K562 (cell line): ENCODE measurements around the gene LRRC25. TPM values are rescaled to one million over a fixed set of nuclear protein-coding genes. Genes with fewer than 3 reads are reported as not detected.
"Not testable (repeated sequence)": the region's sequence is repeated elsewhere in the genome, so short reads cannot be mapped to it uniquely, and the experiment has no call there.

Experiments
- DMBX1 ChIP-seq: fragments of 250-450 bp; sonication (Bioruptor Pico); IDR thresholded peaks from 2 replicates; pipeline ENCODE4 v1.8.0; 2022; ENCODE audit warnings: inconsistent platforms, mild to moderate bottlenecking, moderate library complexity, borderline replicate concordance
- ETV1 ChIP-seq: fragments of 450-650 bp; conservative IDR thresholded peaks from 2 replicates; pipeline ENCODE4 v1.6.1; 2016; ENCODE audit warnings: missing genetic modification characterization, control low read depth, low read depth, missing compliant biosample characterization
- GABPB1 ChIP-seq: sonication (generic); formaldehyde crosslinking; IDR thresholded peaks from 2 replicates; pipeline ENCODE4 v1.8.0; 2022; ENCODE audit warnings: mild to moderate bottlenecking, missing genetic modification reagents
- GTF2E2 ChIP-seq: fragments of 200-800 bp; sonication (Bioruptor generic); IDR thresholded peaks from 2 replicates; pipeline ENCODE4 v1.6.1; 2016; ENCODE audit warnings: missing genetic modification characterization, missing compliant biosample characterization
- HDAC8 ChIP-seq: fragments of 450-650 bp; IDR thresholded peaks from 2 replicates; pipeline ENCODE4 v1.6.1; 2016; ENCODE audit warnings: mild to moderate bottlenecking, missing genetic modification characterization, moderate library complexity, missing compliant biosample characterization
- KLF1 ChIP-seq: fragments of 450-650 bp; IDR thresholded peaks from 2 replicates; pipeline ENCODE4 v1.6.1; 2016; ENCODE audit warnings: missing genetic modification characterization, missing compliant biosample characterization
- NR2C1 ChIP-seq, 2 experiments: fragments of 450-650 bp; IDR thresholded peaks; 2 replicates each; pipeline ENCODE4 v1.6.1; 2017; ENCODE audit warnings: mild to moderate bottlenecking in 2 of 2, antibody characterized with exemption in 1 of 2, inconsistent platforms in 1 of 2, missing compliant biosample characterization in 1 of 2, missing genetic modification characterization in 1 of 2
- SUPT5H ChIP-seq: fragments of 450-650 bp; IDR thresholded peaks from 2 replicates; pipeline ENCODE4 v1.6.1; 2016
- ZC3H4 ChIP-seq: sonication (generic); formaldehyde crosslinking; IDR thresholded peaks from 2 replicates; pipeline ENCODE4 v1.9.0; 2021; ENCODE audit warnings: missing genetic modification reagents, borderline replicate concordance
- ZNF140 ChIP-seq: fragments of 250-450 bp; sonication (Bioruptor Pico); IDR thresholded peaks from 2 replicates; pipeline ENCODE4 v1.8.0; 2021; ENCODE audit warnings: moderate library complexity, mild to moderate bottlenecking, inconsistent platforms
- ZNF311 ChIP-seq: fragments of 250-450 bp; sonication (Bioruptor Pico); IDR thresholded peaks from 2 replicates; pipeline ENCODE4 v1.4.0; 2020; ENCODE audit warnings: mild to moderate bottlenecking, moderate library complexity
- ZNF41 ChIP-seq: fragments of 250-450 bp; sonication (Bioruptor Pico); conservative IDR thresholded peaks from 2 replicates; pipeline ENCODE4 v1.4.0; 2020; ENCODE audit warnings: mild to moderate bottlenecking
- ZSCAN32 ChIP-seq: fragments of 450-650 bp; formaldehyde crosslinking; IDR thresholded peaks from 2 replicates; pipeline ENCODE4 v1.4.0; 2020; ENCODE audit warnings: mild to moderate bottlenecking, moderate library complexity
- polyA plus RNA-seq, 8 experiments: library from polyadenylated mRNA; depleted of rRNA in 4 of 8; stranded (reverse) in 5 of 8; unstranded in 3 of 8; fragments of >200 nt; fragmentation: Nextera tagmentation in 2 of 8; fragmentation: Illumina TruSeq in 1 of 8; extraction: Ambion mirVana in 2 of 8; extraction: Trizol in 1 of 8; gene quantifications; 2 replicates each; pipeline versions ENCODE4 v1.2.1 to v1.2.3, GENCODE V29; 2011 to 2014; ENCODE audit warnings: inconsistent platforms in 1 of 8, missing spikeins in 1 of 8
- total RNA-seq, 7 experiments: library from RNA; depleted of rRNA in 6 of 7; stranded (reverse); fragments of >200 nt in 6 of 7; fragmentation: Illumina TruSeq in 2 of 7; extraction: Trizol in 2 of 7; gene quantifications; 2 replicates each; pipeline versions ENCODE4 v1.2.1 to v1.2.3, GENCODE V29; 2011 to 2021; ENCODE audit warnings: low replicate concordance in 1 of 7
- TF ChIP-seq, protein P1 (sequence below): fragments of 450-650 bp; IDR thresholded peaks from 2 replicates; pipeline ENCODE4 v1.6.1; 2016; ENCODE audit warnings: missing biosample characterization, missing genetic modification characterization
- TF ChIP-seq, protein P2 (sequence below): fragments of 450-650 bp; formaldehyde crosslinking; IDR thresholded peaks from 2 replicates; pipeline ENCODE4 v1.4.0; 2022; ENCODE audit warnings: missing genetic modification characterization
- TF ChIP-seq, protein P3 (sequence below), 2 experiments: fragments of 250-450 bp in 1 of 2; fragments of 450-650 bp in 1 of 2; sonication (Bioruptor Pico) in 1 of 2; IDR thresholded peaks; 2 replicates each; pipeline versions ENCODE4 v1.6.1 to v1.8.0; 2016 to 2021; ENCODE audit warnings: mild to moderate bottlenecking in 2 of 2, moderate library complexity in 2 of 2, missing compliant biosample characterization in 1 of 2, missing genetic modification characterization in 1 of 2
- TF ChIP-seq, protein P4 (sequence below): fragments of 450-650 bp; formaldehyde crosslinking; conservative IDR thresholded peaks from 2 replicates; pipeline ENCODE4 v1.4.0; 2022; ENCODE audit warnings: mild to moderate bottlenecking, missing genetic modification characterization
- TF ChIP-seq, protein P5 (sequence below): fragments of 450-650 bp; formaldehyde crosslinking; IDR thresholded peaks from 2 replicates; pipeline ENCODE4 v1.4.0; 2020; ENCODE audit warnings: mild to moderate bottlenecking, moderate library complexity
- TF ChIP-seq, protein P6 (sequence below): sonication (generic); formaldehyde crosslinking; IDR thresholded peaks from 2 replicates; pipeline ENCODE4 v1.4.0; 2020; ENCODE audit warnings: mild to moderate bottlenecking, missing genetic modification reagents

Gene LRRC25
- total and polyA plus RNA-seq, 9 of the 15 experiments (the other 6 are each of a cell fraction or from before 2014, with no cell fraction given): 0.07 to 0.36 (median 0.10) TPM; not detected in 3

DNA sequence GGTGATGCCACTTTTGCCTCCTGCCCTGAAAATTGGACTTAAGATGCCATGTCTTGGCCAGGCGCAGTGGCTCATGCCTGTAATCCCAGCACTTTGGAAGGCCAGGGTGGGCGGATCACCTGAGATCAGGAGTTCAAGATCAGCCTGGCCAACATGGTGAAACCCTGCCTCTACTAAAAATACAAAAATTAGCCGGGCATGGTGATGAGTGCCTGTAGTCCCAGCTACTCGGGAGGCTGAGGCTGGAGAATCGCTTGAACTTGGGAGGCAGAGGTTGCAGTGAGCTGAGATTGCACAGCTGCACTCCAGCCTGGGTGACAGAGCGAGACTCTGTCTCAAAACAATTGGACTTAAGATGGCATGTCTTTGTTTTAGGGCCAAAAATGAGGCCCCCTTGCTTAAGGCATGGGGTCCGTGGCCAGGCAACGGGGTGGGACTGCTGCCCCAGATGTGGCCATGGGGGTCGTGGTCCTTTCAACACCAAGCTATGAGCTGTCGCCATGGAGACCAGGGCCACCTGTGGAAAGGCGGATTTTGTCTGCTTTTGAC is 33.1 kb downstream of the LRRC25 start (continued):
- 0 out of 2 replicates have a peak, but pooled peaks have one; percentile 49 for TF ChIP-seq GTF2E2 (tag)
- TF ChIP-seq KLF1 (tag): peak; percentile 52
- TF ChIP-seq, protein P1, sequence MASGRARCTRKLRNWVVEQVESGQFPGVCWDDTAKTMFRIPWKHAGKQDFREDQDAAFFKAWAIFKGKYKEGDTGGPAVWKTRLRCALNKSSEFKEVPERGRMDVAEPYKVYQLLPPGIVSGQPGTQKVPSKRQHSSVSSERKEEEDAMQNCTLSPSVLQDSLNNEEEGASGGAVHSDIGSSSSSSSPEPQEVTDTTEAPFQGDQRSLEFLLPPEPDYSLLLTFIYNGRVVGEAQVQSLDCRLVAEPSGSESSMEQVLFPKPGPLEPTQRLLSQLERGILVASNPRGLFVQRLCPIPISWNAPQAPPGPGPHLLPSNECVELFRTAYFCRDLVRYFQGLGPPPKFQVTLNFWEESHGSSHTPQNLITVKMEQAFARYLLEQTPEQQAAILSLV (tag): peak; percentile 76
- TF ChIP-seq, protein P2, sequence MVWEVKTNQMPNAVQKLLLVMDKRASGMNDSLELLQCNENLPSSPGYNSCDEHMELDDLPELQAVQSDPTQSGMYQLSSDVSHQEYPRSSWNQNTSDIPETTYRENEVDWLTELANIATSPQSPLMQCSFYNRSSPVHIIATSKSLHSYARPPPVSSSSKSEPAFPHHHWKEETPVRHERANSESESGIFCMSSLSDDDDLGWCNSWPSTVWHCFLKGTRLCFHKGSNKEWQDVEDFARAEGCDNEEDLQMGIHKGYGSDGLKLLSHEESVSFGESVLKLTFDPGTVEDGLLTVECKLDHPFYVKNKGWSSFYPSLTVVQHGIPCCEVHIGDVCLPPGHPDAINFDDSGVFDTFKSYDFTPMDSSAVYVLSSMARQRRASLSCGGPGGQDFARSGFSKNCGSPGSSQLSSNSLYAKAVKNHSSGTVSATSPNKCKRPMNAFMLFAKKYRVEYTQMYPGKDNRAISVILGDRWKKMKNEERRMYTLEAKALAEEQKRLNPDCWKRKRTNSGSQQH (CRISPR knock-in tag): 0 out of 2 replicates have a peak, but pooled peaks have one; percentile 50
- TF ChIP-seq ETV1: peak; percentile 20; the same call in 1 of the 2 replicates
- TF ChIP-seq GABPB1: peak; percentile 38
- TF ChIP-seq NR2C1 (IDR thresholded peaks at IDR 0.05): not testable (repeated sequence)
- TF ChIP-seq NR2C1 (tag; IDR thresholded peaks at IDR 0.05): peak; percentile 65; the same call in 1 of the 2 replicates
- TF ChIP-seq, protein P3, sequence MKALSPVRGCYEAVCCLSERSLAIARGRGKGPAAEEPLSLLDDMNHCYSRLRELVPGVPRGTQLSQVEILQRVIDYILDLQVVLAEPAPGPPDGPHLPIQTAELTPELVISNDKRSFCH (CRISPR knock-in tag; IDR thresholded peaks at IDR 0.05): not testable (repeated sequence)
- TF ChIP-seq, protein P3 (tag; IDR thresholded peaks at IDR 0.05): peak; percentile 91
- TF ChIP-seq ZNF41 (CRISPR knock-in tag): 0 out of 2 replicates have a peak, but pooled peaks have one; percentile 55
- peak; percentile 91 for TF ChIP-seq ZNF311 (CRISPR knock-in tag)
- TF ChIP-seq, protein P4, sequence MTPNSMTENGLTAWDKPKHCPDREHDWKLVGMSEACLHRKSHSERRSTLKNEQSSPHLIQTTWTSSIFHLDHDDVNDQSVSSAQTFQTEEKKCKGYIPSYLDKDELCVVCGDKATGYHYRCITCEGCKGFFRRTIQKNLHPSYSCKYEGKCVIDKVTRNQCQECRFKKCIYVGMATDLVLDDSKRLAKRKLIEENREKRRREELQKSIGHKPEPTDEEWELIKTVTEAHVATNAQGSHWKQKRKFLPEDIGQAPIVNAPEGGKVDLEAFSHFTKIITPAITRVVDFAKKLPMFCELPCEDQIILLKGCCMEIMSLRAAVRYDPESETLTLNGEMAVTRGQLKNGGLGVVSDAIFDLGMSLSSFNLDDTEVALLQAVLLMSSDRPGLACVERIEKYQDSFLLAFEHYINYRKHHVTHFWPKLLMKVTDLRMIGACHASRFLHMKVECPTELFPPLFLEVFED (CRISPR knock-in tag): peak; percentile 11; the same call in 1 of the 2 replicates
- TF ChIP-seq HDAC8 (tag): peak; percentile 94
- peak; percentile 52 for TF ChIP-seq SUPT5H
- TF ChIP-seq, protein P5, sequence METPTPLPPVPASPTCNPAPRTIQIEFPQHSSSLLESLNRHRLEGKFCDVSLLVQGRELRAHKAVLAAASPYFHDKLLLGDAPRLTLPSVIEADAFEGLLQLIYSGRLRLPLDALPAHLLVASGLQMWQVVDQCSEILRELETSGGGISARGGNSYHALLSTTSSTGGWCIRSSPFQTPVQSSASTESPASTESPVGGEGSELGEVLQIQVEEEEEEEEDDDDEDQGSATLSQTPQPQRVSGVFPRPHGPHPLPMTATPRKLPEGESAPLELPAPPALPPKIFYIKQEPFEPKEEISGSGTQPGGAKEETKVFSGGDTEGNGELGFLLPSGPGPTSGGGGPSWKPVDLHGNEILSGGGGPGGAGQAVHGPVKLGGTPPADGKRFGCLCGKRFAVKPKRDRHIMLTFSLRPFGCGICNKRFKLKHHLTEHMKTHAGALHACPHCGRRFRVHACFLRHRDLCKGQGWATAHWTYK (CRISPR knock-in tag): peak; percentile 85; the same call in 1 of the 2 replicates
- 0 out of 2 replicates have a peak, but pooled peaks have one; percentile 10 for TF ChIP-seq ZSCAN32 (CRISPR knock-in tag)
- TF ChIP-seq ZC3H4: peak; percentile 84; the same call in 1 of the 2 replicates
- TF ChIP-seq, protein P6, sequence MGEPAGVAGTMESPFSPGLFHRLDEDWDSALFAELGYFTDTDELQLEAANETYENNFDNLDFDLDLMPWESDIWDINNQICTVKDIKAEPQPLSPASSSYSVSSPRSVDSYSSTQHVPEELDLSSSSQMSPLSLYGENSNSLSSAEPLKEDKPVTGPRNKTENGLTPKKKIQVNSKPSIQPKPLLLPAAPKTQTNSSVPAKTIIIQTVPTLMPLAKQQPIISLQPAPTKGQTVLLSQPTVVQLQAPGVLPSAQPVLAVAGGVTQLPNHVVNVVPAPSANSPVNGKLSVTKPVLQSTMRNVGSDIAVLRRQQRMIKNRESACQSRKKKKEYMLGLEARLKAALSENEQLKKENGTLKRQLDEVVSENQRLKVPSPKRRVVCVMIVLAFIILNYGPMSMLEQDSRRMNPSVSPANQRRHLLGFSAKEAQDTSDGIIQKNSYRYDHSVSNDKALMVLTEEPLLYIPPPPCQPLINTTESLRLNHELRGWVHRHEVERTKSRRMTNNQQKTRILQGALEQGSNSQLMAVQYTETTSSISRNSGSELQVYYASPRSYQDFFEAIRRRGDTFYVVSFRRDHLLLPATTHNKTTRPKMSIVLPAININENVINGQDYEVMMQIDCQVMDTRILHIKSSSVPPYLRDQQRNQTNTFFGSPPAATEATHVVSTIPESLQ (CRISPR knock-in tag): 0 out of 2 replicates have a peak, but pooled peaks have one; percentile 5
- TF ChIP-seq DMBX1 (CRISPR knock-in tag): peak; percentile 95
- TF ChIP-seq ZNF140 (CRISPR knock-in tag): peak; percentile 28; the same call in 1 of the 2 replicates
